Measurements from ENCODE around the gene ZNF428. TPM values are rescaled to one million over a fixed set of nuclear protein-coding genes. Genes with fewer than 3 reads are reported as not detected.
"Not testable (repeated sequence)": the region's sequence is repeated elsewhere in the genome, so short reads cannot be mapped to it uniquely, and the experiment has no call there.

The ZNF428 gene
- total RNA-seq, 1 donor from 2014 or later: 27.6 TPM

DNA sequence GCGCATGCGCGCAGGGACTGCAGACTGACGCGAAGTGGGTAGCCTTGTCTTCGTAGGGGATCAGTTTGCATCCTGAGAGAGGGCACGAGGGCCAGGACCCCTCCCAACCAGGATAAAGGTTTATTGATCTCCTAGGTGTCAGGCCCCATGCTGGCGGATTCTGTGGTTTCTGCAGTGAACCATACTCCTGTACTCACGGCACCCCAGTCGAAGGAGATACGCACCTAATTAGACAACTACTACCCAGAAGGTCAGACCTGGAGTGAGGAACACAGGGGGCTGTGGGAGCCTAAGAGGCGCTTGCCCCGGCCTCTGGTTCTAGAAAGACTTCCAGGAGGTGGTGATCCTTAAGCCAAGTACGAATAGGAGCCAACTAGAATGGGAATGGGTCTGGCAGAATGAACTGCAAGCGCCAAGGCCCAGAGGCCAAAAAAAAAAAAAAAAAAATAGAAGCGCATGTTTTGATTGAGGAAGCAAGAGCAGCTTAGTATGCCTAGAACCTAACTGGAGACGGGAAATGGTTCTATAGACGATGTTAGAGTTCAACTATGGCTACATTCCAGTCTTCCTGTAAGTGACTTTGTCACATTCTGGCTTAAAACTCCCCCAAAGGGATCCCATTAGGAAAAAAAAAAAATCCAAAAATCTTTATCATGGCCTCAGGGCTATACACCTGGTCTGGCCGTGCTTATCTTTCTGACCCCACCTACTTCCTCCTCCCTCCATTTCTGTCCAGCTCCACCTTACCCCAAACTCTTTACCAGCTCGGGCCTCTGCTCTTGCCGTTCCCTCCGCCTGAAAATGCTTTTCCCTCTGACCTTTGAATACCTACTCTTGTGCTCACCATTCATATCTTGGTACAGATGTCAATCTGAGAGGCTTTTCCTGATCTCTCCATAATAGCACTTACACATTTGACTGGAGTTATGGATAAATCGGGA lies 902 bp upstream of the ZNF428 start:
- intact Hi-C loops (cut with micrococcal nuclease): no loop called here

DNA sequence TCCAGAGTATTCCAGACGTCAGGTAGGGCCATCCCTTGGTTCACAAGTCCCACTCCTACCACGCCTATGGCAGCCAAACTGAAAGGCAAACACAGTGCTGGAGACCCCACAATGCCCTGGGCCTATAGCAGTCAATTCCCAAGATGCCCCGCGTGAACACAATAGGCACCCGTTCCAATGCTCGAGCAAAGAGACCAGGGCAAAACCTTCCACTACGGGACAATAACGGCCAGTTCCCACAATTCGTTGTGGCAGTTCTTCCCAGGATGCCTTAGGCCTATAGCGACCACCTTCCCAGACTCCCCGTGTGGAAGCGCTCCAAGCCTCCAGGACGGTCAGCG lies 538 bp downstream of the ZNF428 start:
- intact Hi-C loops (cut with micrococcal nuclease): loop anchor here (1.0 to 2.0 kb wide), 11 partner anchors 20 to 156 kb away; partner anchors contain the start of genes CADM4, ETHE1, IRGQ and PHLDB3

DNA sequence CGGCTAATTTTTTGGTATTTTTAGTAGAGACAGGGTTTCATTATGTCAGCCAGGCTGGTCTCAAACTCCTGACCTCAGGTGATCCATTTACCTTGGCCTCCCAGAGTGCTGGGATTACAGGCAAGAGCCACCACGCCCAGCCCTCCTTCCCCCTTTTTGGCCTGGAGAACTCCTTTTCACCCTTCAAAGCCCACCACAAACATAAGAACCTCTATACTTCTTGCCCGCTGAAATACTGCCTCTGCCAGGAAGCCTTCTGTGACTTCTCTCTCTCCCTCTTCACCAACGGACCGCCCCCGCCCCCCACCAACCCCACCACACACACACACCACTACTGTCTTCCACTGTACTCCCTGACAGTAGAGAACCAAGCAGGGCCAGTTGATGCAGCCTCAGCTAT lies 2.5 kb downstream of the ZNF428 start:
- intact Hi-C loops (cut with micrococcal nuclease): no loop called here

DNA sequence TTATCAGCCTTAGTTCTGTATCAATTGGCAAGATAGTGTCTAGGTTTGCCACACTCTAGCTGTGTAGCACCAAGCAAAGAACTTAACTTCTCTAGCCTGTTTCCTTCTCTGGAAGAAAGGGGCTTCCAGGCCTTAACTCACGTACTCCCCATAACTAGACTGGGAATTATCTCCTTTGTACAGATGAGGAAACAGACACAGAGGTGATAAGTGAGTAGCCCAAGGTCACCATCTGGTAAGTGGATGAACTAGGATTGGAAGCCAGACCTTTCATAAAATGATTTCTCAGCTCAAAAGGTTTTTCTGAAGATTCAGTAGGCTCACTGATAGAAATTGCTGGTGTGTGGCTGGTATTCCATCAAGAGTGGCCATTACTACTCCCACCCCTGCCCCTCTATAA lies 3.1 kb downstream of the ZNF428 start:
- intact Hi-C loops (cut with micrococcal nuclease): no loop called here

DNA sequence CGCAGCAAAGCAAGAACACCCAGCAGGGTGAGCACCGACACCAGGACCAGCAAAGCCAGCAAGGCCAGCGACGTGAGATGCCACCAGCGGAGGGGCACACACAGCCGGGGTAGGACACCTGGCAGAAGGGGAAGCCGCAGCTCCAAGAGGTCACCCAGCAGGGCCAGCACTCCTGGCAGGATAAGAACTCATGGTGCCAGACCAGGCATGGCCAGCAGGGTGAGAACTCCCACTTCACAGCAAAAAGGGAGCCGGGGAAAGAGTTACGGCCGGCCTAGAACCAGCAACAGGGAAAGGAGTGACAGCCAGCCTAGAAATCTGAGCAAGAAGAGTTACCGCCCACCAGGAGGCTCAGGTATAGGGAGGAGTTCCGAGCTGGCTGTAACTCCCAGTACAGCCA lies 7.1 kb downstream of the ZNF428 start:
- intact Hi-C loops (cut with micrococcal nuclease): no loop called here

DNA sequence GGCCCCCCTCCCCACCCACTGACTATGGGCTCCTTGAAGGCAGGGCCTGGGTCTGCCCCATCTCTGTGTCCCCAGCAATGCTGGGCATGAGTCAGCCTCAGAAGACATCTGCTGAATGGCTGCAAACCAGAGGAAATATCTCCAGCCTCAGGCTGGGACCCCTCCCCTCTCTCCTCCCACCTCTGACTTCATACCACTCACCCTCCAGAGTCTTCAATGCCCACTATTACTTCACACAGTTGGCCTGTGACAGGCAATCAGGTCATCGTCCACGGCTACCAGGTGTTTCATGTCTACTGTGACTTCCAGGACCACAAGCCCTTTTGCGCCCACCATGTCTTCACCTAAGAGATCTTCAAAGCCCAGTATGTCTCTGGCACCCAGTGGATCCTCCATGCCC lies 7.6 kb downstream of the ZNF428 start, which contains the start of gene SRRM5:
Gene SRRM5 (plus strand): TSS at position 301 of the 400 bp plus-strand sequence. CDS start 34 bp downstream, at position 335.
- intact Hi-C loops (cut with micrococcal nuclease): no loop called here

DNA sequence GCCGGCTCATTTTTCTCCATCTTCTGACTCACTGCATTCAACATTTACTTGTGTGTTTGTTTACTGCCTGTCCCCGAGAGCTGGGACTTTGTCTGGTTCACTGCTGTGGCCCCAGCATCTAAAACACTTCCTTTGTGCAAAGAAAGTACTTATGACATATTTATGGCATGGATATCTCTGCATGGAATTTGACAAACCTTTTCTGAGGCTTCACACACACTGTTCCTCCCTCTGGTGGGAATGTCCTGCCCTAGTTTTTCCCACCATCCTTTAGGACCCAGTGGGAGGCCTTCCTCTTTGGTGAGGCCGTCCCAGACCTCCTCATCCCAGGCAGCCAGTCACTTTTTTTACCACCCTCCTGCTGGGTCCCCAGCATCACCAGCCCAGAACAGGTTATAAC lies 8.9 kb downstream of the ZNF428 start:
- intact Hi-C loops (cut with micrococcal nuclease): no loop called here

DNA sequence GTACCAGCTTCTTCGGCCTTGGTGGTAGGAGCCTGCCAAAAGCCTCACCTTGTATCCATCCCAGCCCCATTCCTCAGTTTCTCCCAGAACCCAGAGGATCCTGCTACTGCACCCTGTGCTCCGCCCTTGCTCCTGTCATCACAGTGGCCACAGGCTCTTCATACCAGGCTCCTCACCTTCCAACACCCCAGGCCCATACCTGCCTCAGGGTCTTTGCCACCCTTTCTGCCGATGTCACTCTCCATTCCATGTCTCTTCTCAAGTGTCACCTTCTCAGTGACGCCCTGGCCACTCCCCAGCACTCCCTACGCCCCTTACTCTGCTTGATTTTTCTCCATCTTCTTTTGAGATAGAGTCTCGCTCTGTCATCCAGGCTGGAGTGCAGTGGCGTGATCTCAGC lies 9.6 kb downstream of the ZNF428 start:
- intact Hi-C loops (cut with micrococcal nuclease): no loop called here

DNA sequence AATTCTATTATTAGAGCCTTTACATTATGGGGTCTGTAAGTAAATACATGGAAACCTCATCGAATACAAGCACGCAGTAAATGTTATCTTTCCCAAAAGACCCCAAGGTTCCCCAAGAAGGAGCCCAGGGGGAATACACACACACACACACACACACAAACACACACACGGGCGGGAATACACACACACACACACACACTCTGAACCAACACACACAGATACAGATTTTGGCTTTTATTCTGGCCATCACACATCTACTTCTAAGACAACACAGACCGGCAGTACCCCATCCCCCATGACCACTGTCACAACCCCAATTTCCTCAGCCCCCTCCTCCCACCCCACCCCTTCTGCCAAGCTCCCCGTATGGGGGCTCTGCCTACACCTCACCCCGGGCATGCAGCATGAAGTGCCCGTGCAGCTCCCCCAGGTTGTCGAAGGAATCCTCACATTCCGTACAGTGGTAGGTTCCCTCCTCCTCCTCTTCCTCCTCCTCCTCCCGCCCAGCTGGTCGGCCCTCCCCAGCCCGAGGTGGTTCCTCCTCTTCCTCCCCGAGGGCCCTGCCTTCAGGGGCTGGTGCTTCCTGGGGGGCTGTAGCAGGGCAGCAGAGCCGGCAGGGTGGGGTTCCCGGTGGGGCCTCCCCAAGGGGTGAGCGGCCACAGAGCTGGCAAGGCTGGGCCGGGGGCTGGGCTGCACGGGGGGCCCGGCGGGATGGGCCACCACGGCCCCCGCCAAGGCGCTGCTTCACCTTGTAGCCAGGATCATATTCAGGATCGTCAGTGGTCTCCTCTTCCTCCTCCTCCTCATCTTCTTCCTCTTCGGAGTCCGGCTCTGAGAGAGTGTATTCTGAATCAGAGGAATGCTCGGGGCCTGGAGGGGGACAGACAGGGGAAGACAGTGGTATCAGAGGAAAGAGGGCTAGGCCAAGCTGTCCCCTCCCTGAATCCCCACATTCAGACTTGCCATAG lies 11.9 kb downstream of the ZNF428 start:
- intact Hi-C loops (cut with micrococcal nuclease): no loop called here

DNA sequence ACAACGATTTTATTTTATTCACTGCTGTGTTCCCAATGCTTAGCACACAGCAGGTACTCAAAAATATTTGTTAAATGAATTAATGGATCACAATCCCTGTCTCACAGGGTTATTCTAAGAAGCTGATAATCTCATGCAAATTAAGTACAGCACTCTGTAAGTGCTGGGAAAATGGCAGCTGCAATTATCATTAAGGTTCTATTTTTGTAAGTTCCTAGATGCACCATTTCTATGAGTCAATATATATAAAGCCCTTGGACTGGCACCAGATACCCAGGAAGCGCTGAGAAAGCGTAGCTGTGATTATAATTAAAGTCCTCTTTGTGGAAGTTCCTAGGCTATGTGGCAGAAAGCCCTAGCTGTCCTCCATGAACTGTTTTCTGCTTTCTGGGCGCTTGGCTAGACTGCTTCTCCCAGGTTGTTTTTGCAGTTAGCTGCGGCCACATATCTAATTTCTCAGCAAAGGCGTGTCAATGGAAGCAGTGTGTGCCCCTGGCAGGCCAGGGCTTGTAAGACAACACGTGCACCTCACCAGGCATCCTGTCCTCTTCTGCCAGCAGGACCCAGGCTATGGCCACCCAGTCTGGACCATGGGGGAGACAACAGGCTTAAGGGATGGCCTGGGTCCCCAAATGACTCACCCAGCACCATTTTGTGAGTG lies 12.7 kb downstream of the ZNF428 start:
- intact Hi-C loops (cut with micrococcal nuclease): no loop called here

DNA sequence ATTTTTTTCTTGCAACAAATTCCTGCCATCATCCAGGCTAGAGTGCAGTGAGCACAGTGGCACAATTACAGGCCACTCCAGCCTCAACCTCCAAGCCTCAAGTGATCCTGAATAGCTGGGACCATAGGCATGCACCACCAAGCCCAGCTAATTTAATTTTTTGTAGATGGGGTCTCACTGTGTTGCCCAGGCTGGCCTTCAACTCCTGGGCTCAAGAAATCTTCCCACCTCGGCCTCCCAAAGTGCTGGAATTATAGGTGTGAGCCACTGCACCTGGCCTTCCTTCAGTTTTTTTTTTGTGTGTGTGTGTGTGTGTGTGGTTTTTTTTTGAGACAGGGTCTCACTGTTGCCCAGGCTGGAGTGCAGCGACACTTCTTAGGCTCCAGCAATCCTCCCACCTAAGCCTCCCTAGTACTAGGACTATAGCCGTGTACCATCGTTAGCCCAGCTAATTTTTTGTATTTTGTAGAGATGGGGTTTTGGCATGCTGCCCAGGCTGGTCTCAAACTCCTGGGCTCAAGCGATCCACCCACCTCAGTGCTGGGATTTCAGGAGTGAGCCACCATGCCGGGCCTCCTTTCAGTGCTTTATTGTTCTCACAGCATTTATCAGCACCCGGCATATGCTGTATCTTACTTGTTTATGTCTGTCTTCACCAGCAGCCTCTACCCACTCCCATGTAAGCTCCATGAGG lies 13.4 kb downstream of the ZNF428 start:
- intact Hi-C loops (cut with micrococcal nuclease): no loop called here

DNA sequence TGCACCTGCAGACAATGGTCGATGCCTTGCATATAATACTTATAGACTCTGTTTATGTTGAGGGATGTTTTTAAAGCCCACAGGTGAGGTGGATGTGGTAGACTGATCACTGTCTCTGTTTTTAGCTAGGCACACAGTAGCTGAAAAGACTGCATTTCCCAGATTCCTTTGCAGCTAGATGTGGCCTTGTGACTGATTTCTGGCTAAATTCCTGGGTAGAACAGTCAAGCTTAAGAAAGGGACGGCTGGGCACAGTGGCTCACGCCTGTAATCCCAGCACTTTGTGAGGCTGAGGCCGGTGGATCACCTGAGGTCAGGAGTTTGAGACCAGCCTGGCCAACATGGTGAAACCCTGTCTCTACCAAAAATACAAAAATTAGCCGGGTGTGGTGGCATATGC lies 19.1 kb downstream of the ZNF428 start:
- intact Hi-C loops (cut with micrococcal nuclease): not testable (repeated sequence)

DNA sequence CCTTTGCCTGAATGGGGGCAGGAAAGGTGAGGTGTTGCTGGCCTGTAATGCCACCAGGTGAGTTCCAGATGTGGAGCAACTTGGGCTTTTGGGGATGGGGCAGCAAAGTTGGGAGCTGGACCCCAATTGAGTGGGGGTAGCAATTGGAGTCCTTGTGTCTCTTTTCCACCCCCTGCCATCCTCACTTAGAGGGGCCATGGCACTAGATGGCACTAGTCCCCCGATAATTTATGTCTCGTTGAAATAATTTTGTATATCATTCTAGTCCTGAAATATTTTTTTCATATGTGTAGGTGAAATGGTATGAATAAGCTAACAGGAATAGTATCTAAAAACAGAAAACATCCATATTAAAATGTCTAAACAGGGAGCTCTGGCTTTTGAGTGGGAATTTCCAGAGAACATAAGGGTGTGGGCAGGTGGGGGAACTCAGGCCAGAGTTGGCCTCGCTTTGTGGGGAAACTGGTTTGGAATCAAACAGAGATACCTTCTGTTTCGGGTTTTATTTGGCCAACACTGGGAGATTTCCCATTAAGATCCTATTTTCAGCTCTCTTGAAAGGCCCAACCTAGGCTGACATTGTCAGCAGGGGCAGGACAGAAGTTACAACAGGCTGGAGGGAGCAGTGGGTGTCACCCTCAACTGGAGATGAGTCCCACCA lies 19.7 kb downstream of the ZNF428 start:
- intact Hi-C loops (cut with micrococcal nuclease): no loop called here

DNA sequence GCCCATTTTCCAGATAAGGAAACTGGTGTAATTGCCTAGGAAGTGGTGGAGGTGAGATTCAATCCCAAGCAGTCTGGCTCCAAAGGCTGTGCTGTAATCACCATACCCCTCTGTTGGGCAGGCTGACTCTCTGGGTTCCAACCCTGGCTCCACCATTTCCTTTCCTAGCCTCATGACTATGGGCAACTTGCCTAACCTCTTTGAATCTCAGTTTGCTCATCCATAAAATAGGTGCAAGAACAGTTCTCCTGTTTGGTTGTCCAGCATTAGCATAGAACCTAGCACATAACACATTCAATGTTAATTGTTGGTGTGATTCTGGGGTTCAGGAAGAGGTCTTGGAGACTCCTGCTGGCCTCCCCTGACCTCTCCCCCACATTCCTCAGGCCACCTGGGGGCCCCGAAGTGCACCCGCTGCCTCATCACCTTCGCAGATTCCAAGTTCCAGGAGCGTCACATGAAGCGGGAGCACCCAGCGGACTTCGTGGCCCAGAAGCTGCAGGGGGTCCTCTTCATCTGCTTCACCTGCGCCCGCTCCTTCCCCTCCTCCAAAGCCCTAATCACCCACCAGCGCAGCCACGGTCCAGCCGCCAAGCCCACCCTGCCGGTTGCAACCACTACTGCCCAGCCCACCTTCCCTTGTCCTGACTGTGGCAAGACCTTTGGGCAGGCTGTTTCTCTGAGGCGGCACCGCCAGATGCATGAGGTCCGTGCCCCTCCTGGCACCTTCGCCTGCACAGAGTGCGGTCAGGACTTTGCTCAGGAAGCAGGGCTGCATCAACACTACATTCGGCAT lies 20.8 kb downstream of the ZNF428 start:
- intact Hi-C loops (cut with micrococcal nuclease): no loop called here

DNA sequence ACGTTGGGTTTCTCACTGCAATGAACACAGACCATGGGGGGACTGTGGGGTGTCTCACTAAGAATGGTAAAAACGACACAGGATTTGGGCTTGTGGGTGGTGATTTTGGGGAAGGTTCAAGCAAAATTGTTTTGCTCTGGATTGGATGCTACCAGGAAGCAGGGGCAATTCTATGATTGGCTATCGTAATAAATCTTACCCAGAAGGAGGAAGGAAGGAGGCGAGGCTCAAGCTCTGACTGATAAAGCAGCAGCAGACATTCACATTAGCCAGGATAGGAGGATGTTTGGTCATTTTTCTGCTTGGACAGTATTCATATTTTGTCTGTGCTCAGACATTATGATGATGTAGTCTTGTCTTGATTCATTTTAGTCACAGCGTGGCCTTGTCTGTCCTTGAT lies 21.6 kb downstream of the ZNF428 start:
- intact Hi-C loops (cut with micrococcal nuclease): loop anchor here (2.0 kb wide), 2 partner anchors 159 to 187 kb away; no protein-coding TSS in a partner anchor

DNA sequence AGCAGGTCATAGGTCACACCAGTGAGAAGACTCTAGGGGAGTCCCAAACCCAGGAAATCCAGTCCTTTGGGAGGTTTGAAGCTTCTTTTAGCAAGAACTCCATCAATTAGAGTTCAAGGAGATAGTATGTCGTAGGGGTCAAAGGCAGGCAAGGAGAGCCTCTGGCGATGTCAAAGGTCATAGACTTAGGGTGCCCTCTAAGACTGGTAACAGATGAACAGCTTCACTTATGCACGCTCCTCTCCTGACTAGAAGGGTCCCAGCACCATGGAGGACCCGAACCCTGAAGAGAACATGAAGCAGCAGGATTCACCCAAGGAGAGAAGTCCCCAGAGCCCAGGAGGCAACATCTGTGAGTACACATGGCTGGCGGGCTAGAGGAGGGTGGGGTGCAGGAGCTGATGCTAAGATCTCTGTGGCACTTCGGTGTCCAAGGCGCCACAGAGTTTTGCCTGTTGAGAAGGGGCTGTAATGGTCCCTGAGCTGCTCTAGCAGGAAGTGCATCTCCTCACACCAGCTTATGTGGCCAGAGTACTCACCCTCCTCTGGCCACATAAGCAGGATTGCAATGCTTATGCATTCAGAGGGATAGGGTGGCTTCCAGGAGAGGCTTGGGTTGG lies 22.5 kb downstream of the ZNF428 start:
- intact Hi-C loops (cut with micrococcal nuclease): loop anchor here (1.0 to 2.0 kb wide), 13 partner anchors 17 to 1293 kb away; partner anchors contain the start of genes PHLDB3, PINLYP, SMG9 and XRCC1

DNA sequence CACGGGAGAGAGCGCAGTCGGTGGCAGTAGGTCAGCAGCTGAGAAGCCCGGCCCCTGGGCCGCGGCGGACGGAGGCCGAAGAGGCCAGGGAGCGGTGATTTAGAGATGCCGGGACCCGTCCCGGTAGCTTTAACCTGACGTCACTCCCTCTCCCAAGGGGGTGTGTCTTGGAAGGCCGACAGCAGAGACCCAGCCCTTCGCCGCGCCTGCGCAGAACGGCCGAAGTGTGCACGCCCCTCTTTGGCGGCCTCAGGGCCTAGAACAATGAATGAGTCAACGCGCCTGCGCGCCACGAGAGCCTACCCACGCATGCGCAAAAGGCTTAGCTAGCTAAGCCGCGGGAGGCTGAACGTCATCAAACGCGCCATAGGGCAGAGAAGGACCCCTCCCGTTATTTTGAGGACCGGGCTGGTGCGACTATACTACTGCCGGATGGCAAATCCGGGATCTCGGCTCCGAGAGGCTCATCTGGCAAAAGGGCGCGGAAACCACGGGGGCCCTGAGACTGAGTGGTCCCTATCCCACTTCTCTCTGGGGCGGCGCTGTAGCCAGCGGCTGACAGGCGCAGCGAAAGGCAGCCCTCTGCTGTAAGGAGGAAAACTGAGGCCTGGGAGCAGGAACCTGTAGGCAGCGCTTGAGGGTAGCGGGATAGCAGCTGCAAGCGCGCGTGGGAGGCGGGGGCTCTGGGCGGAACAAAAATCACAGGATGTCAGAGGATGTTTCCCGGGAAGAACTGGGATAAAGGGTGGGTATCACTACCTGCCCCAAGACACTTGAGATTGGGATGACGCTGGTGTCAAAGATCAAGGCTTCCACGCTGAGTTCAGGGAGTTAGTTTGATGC lies 23.2 kb downstream of the ZNF428 start, which contains the start of the genes IRGQ and ZNF576:
Gene IRGQ (minus strand): TSS at position 136 of the 843 bp plus-strand sequence. CDS start 796 bp downstream, outside the sequence.
Gene ZNF576 (plus strand): TSS at position 597 of the 843 bp plus-strand sequence. CDS start 514 bp downstream, outside the sequence.
- intact Hi-C loops (cut with micrococcal nuclease): loop anchor here (1.0 to 2.0 kb wide), 13 partner anchors 16 to 1294 kb away; partner anchors contain the start of genes PHLDB3, PINLYP, SMG9 and XRCC1
